GM21367 (cell line): ENCODE results near the gene GPR78.
"Not testable (repeated sequence)": the region's sequence is repeated elsewhere in the genome, so short reads cannot be mapped to it uniquely, and the experiment has no call there.

Source experiments
- ATAC-seq: cut with Tn5 transposase; IDR thresholded peaks from one replicate; pipeline ENCODE4 v1.9.1; 2021; ENCODE audit not compliant: unreplicated experiment

Gene GPR78

GRCh38 chr4:8614365-8615193, 34.4 kb downstream of the GPR78 start:
- no peak for ATAC-seq

DNA sequence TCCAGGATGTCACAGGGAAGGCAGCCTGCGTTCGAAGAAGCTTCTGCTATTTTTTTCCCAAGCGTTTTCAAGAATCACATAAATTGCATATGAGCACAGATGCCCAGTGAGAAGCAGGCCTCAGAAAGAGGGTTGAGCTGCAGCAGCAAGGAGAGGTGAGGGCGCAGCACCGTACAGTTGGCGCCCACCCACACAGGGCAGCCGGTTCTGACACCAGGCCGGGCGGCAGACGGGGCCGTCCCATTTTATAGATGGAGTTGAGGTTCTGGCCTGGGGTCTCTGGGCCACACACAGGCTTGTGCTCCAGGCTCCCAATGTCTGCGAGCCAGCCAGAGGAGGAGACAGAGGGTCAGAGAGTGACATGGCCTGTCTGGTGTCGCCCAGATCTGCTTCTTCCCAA, 35.2 kb downstream of the GPR78 start:
- ATAC-seq = no peak

DNA sequence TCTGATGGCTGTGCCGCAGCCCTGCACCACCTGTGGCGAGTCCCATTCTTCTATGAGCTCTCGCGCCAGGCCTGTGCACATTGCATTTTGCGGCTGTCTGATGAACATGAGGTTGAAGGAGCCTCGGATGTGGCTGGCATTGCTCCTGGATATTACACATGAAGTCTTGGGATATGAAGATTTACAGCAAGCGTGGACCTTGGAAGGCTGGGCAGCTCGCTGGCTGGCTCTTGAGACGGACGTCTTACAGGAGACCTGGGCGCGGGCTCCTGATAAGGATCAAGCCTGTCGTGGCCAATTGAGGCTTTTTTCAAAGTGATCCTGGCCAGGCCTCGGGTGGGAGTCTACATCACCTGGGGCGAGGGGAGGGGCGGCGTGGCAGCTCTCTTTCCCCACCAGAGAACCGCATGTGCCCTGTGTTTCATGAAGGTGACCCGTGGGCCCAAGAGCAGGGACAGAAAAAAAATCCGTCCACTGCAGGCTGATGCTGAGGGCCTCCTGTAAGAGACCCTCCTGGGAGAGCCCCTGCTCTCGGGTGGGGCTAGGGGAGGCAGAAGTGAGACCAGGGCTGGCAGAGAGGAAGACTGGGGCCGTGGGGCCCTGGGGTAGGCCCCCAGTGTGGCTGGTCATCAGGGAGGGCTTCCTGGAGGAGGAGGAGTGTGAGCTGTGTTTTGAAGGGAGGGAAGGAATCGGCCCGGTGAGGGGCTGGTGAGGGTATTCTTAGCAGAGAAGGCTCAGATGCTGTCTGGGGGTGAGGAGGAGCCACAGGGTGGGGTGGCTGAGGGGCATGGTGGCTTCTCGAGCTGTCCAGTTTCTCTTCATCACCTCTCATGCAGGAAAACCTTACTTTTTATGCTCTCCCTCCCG, 36.0 kb downstream of the GPR78 start:
- no peak for ATAC-seq

- ATAC-seq = no peak
Measured at GRCh38 chr4:8616831-8617230, 36.6 kb downstream of the GPR78 start.

GRCh38 chr4:8617486-8618040, 37.4 kb downstream of the GPR78 start:
- no peak for ATAC-seq

DNA sequence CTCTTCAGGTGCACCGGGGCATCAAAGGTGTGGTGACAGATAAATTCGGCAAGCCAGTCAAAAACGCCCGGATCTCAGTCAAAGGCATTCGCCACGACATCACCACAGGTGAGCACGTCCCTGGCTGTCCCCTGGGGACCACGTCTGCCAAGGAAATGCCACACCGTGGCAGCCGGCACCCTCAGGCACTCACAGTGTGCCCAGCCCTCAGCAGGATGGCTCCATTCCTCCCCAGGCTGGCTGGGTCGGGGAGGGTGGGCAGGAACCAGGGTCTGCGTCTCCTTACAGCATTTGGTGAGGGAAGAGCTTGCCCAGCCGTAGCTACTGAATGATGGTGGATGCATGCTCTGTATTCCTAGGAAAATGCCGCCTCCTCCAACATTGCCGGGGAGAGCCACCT, 38.2 kb downstream of the GPR78 start:
- no peak for ATAC-seq

GRCh38 chr4:8618961-8619720, 38.9 kb downstream of the GPR78 start:
- no peak for ATAC-seq

- ATAC-seq = not testable (repeated sequence)
Measured at GRCh38 chr4:8621135-8621534, 40.9 kb downstream of the GPR78 start.

DNA sequence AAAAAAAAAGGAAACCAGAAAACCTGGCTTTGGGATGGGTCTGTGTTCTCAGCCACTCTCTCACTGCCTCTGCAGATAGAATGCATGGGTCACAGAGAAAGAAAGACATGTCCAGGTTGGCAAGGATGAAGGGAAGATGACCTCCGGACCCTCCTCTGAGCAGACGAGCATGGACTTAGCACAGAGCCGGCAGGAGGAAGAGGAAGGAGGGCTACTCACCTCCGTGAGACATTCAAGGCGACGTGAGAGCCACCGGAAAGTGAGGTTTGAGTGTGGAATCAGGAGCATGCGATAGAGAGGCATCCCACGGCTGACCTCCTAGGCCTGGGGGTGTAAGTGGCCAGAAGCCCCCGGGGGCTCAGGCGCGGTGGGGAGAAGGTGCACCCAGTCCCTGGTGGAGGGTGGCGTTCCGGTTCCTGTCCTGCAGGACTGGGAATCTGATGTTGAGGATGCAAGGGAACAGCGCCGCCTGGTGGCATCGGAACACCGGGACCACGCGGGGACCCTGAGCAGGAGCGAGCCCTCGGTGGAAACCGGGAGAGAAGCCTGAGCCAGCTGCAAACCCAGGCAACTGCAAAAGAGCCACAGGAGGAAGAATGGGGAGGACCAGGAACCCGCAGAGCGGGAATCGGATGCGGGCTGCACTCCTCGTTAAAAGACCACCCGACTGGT, 44.5 kb downstream of the GPR78 start:
- ATAC-seq = not testable (repeated sequence)

DNA sequence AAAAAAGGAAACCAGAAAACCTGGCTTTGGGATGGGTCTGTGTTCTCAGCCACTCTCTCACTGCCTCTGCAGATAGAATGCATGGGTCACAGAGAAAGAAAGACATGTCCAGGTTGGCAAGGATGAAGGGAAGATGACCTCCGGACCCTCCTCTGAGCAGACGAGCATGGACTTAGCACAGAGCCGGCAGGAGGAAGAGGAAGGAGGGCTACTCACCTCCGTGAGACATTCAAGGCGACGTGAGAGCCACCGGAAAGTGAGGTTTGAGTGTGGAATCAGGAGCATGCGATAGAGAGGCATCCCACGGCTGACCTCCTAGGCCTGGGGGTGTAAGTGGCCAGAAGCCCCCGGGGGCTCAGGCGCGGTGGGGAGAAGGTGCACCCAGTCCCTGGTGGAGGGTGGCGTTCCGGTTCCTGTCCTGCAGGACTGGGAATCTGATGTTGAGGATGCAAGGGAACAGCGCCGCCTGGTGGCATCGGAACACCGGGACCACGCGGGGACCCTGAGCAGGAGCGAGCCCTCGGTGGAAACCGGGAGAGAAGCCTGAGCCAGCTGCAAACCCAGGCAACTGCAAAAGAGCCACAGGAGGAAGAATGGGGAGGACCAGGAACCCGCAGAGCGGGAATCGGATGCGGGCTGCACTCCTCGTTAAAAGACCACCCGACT, 50.2 kb downstream of the GPR78 start:
- not testable (repeated sequence) for ATAC-seq

GRCh38 chr4:8631896-8632295, 51.7 kb downstream of the GPR78 start:
- not testable (repeated sequence) for ATAC-seq

DNA sequence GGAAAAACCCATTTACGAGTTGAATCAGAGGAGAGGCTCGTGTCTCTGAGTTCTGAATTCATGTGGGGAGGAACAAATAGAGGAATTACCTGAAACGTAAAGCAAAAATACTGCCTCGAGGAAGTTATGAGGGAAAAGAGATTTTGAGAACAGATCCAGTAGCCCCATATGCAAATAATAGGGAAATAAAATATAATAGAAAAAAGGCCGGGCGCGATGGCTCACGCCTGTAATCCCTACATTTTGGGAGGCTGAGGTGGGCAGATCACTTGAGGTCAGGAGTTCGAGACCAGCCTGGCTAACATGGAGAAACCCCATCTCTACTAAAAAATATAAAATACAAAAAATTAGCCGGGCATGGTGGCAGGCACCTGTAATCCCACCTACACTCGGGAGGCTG, 54.6 kb downstream of the GPR78 start:
- ATAC-seq = not testable (repeated sequence)

GRCh38 chr4:8635897-8636554, 55.8 kb downstream of the GPR78 start:
- not testable (repeated sequence) for ATAC-seq
